HL-60 (cell line): ENCODE data around the gene TPM4.

Source experiments
- DNase-seq, 2 experiments: peaks; one replicate each; pipeline ENCODE4 v3.0.0-alpha.2; 2010 to 2020; ENCODE audit warnings: low read depth in 1 of 2, low spot score in 1 of 2
- H3K27ac ChIP-seq: fragments of 250-450 bp; sonication (Bioruptor Pico); replicated peaks from 2 replicates; pipeline ENCODE4 v1.5.1; 2020; ENCODE audit warnings: mild to moderate bottlenecking, moderate library complexity
- H3K27me3 ChIP-seq: fragments of 250-450 bp; sonication (Bioruptor Pico); 2 replicates; pipeline ENCODE4 v1.5.1; 2021; ENCODE audit warnings: mild to moderate bottlenecking, moderate library complexity; ENCODE audit not compliant: insufficient read depth, poor library complexity, severe bottlenecking
- H3K4me3 ChIP-seq: replicated peaks from 2 replicates; pipeline ENCODE4 v1.5.1; 2011; ENCODE audit warnings: mild to moderate bottlenecking, control low read depth, low read length; ENCODE audit not compliant: insufficient read depth
- GABPA ChIP-seq: IDR thresholded peaks from 2 replicates; pipeline ENCODE4 v1.6.1; 2012; ENCODE audit warnings: low read depth
- POLR2AphosphoS5 ChIP-seq: IDR thresholded peaks from 2 replicates; pipeline ENCODE4 v1.6.1; 2012; ENCODE audit warnings: low read depth
- SPI1 ChIP-seq: IDR thresholded peaks from 2 replicates; pipeline ENCODE4 v1.6.1; 2012; ENCODE audit warnings: low read depth, mild to moderate bottlenecking, borderline replicate concordance
- TF ChIP-seq, protein P1 (sequence below): IDR thresholded peaks from 2 replicates; pipeline ENCODE4 v1.6.1; 2012; ENCODE audit warnings: low read depth; ENCODE audit not compliant: insufficient replicate concordance
- TF ChIP-seq, protein P2 (sequence below): IDR thresholded peaks from one replicate; pipeline ENCODE4 v1.5.1; 2011; ENCODE audit warnings: low read length, control low read depth, inconsistent platforms; ENCODE audit not compliant: insufficient read depth

Gene TPM4

DNA sequence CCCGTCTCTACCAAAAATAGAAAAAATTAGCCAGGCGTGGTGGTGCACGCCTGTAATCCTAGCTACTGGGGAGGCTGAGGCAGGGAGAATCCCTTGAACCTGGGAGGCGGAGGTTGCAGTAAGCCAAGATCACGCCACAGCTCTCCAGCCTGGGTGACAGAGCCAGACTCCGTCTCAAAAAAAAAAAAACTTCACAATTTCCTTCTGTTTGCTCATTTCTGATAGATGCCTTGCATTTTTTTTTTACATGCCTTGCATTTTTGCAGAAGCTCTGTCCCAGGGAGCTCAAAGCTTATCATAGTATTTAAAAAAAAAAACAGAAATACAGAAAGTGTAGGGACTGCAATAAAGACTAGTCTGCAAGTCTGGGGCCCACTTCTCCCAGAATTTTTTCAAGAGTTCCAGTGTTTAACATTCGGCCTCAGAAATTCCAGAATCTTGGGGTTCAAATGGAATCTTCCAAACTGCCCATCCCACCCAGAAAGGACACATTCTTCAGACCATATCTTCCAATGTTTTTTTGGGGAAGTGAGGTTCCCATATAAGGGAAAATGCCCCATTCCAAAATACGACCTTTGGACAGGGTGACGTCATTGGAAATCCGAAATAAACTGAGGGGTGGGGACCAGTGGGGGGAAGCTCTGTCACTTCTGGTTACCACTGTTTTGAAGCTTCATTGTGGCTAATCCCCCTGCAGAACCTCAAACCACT, 18.2 kb downstream of the TPM4 start:
- DNase-seq, result no peak
- Histone ChIP-seq H3K4me3 (no peak overlapping the region), H3K27ac (no peak overlapping the region), H3K27me3 (no peaks in the 10 kb centered on the region)
- TF ChIP-seq SPI1, result no peak
- TF ChIP-seq, protein P1, sequence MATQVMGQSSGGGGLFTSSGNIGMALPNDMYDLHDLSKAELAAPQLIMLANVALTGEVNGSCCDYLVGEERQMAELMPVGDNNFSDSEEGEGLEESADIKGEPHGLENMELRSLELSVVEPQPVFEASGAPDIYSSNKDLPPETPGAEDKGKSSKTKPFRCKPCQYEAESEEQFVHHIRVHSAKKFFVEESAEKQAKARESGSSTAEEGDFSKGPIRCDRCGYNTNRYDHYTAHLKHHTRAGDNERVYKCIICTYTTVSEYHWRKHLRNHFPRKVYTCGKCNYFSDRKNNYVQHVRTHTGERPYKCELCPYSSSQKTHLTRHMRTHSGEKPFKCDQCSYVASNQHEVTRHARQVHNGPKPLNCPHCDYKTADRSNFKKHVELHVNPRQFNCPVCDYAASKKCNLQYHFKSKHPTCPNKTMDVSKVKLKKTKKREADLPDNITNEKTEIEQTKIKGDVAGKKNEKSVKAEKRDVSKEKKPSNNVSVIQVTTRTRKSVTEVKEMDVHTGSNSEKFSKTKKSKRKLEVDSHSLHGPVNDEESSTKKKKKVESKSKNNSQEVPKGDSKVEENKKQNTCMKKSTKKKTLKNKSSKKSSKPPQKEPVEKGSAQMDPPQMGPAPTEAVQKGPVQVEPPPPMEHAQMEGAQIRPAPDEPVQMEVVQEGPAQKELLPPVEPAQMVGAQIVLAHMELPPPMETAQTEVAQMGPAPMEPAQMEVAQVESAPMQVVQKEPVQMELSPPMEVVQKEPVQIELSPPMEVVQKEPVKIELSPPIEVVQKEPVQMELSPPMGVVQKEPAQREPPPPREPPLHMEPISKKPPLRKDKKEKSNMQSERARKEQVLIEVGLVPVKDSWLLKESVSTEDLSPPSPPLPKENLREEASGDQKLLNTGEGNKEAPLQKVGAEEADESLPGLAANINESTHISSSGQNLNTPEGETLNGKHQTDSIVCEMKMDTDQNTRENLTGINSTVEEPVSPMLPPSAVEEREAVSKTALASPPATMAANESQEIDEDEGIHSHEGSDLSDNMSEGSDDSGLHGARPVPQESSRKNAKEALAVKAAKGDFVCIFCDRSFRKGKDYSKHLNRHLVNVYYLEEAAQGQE, result no peak
- no peak for TF ChIP-seq POLR2AphosphoS5
- TF ChIP-seq, protein P2, sequence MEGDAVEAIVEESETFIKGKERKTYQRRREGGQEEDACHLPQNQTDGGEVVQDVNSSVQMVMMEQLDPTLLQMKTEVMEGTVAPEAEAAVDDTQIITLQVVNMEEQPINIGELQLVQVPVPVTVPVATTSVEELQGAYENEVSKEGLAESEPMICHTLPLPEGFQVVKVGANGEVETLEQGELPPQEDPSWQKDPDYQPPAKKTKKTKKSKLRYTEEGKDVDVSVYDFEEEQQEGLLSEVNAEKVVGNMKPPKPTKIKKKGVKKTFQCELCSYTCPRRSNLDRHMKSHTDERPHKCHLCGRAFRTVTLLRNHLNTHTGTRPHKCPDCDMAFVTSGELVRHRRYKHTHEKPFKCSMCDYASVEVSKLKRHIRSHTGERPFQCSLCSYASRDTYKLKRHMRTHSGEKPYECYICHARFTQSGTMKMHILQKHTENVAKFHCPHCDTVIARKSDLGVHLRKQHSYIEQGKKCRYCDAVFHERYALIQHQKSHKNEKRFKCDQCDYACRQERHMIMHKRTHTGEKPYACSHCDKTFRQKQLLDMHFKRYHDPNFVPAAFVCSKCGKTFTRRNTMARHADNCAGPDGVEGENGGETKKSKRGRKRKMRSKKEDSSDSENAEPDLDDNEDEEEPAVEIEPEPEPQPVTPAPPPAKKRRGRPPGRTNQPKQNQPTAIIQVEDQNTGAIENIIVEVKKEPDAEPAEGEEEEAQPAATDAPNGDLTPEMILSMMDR, result no peak
- TF ChIP-seq GABPA, result no peak

DNA sequence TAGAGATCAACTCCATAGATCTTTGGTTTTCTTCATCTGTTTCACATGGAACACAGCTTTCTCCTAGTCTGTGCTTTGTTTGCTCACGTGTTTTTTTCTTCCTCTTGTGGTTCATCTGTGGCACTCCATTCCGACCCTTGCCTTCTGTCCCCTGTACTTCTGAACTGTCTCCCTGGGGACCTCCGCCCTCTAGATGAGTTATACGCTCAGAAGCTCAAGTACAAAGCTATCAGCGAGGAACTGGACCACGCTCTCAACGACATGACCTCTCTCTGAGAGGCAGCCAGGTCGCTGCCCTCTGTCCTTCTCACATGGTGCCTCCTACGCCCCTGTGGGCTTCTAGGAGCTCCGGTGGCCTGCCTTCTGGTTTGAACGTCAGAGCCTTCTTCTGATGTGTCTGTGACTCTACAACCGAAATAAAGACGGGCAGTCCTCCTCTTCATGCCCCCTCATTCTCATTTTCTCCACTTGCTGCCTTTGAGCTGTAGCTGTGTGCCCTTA, 18.8 kb downstream of the TPM4 start:
- Histone ChIP-seq H3K27me3 (no peaks in the 10 kb centered on the region), H3K4me3 (no peak overlapping the region), H3K27ac (no peak overlapping the region; the same call in 1 of the 2 replicates)
- TF ChIP-seq, protein P2, result no peak
- TF ChIP-seq POLR2AphosphoS5 (no peak), SPI1 (no peak), GABPA (no peak)
- TF ChIP-seq, protein P1, result no peak
- no peak for DNase-seq

DNA sequence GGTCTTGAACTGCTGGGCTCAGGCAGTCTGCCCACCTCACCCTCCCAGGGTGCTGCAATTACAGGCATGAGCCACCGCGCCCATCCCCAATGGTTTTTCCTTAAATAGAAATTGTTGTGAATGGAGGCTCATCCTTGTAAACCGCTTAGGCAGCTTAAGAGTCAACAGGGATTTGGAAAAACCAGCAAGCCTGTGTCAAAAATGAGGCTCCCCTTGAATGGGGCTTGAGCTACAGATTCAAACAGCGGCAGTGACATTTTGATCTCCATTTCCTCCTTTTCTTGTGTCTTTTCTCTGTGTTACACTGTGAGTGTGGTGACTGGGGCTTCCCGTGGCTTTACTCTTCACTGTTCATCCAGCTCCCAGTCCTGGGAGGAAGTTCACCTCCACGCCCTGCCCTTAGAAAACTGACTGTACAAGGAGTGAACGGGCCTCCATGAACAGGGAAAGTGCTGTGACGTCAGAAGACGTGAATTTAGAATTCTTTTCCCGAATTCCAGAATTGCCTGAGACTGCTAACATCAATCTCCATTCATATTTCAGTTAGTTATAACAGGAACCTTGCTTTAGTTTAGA, 20.1 kb downstream of the TPM4 start:
- no peak for DNase-seq
- Histone ChIP-seq H3K4me3 (no peak overlapping the region), H3K27ac (no peak overlapping the region; the same call in 1 of the 2 replicates), H3K27me3 (no peaks in the 10 kb centered on the region)
- TF ChIP-seq, protein P2, result no peak
- TF ChIP-seq POLR2AphosphoS5, result no peak
- TF ChIP-seq SPI1, result no peak
- TF ChIP-seq GABPA, result no peak
- TF ChIP-seq, protein P1, result no peak
